ENCODE results near the gene TMEM123.
"Not testable (repeated sequence)": the region's sequence is repeated elsewhere in the genome, so short reads cannot be mapped to it uniquely, and the experiment has no call there.

DNA sequence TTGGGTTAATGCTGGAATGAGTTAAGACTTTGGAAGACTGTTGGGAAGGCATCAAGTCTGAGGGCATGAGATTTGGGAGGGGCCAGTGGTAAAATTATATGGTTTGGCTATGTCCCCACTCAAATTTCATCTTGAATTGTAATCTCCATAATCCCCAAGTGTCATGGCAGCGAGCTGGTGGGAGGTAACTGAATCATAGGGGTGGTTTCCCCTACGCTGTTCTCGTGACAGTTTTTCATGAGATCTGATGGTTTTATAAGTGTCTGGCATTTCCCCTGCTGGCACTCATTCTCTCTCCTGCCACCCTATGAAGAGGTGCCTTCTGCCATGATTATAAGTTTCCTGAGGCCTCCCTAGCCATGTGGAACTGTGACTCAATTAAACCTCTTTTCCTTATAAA, 19.0 kb downstream of the TMEM123 start:
- TF ChIP-seq, protein P1, sequence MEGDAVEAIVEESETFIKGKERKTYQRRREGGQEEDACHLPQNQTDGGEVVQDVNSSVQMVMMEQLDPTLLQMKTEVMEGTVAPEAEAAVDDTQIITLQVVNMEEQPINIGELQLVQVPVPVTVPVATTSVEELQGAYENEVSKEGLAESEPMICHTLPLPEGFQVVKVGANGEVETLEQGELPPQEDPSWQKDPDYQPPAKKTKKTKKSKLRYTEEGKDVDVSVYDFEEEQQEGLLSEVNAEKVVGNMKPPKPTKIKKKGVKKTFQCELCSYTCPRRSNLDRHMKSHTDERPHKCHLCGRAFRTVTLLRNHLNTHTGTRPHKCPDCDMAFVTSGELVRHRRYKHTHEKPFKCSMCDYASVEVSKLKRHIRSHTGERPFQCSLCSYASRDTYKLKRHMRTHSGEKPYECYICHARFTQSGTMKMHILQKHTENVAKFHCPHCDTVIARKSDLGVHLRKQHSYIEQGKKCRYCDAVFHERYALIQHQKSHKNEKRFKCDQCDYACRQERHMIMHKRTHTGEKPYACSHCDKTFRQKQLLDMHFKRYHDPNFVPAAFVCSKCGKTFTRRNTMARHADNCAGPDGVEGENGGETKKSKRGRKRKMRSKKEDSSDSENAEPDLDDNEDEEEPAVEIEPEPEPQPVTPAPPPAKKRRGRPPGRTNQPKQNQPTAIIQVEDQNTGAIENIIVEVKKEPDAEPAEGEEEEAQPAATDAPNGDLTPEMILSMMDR (IDR thresholded peaks at IDR 0.05) = not testable (repeated sequence)
- not testable (repeated sequence) for TF ChIP-seq POLR2A (IDR thresholded peaks at IDR 0.05)
